SW480 (cell line): ENCODE data around the gene MOB1B.

Experiments used
- DNase-seq: peaks from one replicate; pipeline ENCODE4 v3.0.0-alpha.2; 2016; ENCODE audit warnings: low spot score

MOB1B gene

DNA sequence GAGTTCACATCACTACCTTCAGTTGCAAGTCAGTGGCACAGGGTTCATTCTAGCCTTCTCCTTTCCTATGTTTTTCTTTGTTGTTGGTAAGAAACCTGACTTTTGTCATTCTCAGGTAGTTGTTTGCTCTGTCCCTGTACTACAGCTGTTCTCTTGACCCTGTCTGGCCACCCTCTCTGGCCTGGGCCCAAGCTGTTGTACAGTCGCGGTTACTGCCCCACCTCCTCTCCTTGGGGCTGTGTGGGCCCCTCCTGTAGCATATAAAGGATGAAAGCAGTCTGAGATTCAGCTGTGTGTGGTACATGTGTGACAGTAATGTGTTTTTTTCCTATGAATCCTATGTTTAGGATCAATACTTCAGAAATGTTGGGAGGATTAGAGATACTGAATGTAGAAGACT lies 12.5 kb downstream of the MOB1B start:
- DNase-seq, result no peak

DNA sequence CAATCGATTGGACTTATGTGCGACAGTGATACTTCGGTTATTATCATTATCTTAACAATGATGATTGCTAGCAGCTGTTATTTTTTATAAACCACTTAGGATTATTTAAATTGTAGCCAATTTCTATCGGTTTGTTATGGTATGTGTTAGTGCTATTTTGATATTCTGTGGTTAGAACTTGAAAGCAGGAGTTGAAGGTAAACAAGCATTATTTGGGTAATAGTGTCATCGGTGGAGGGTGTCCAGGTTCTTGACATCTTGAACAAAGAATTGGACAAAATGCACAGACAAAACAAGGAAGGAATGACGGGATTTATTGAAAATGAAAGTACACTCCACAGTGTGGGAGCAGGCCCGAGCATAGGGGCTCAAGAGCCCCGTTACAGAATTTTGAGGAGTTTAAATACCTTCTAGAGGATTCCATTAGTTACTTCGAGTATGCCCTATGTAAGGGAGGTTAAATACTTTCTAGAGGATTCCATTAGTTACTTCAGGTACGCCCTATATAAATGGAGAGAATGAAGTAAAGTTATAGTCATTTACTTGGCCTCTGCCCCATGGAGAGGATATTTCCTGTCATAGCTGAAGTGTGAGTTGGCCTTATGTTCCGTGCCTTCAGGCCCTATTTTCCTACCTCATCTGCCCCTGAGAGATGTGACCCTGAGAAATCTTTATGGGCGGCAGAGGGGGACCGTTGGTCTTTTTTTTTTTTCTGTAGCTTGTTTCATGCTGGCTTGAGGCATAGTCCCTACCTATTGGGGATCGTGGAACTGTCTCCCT lies 13.1 kb downstream of the MOB1B start:
- DNase-seq, result no peak

- no peak for DNase-seq
Observed at GRCh38 chr4:70915874-70916559, 13.8 kb downstream of the MOB1B start.

GRCh38 chr4:70920592-70920991 lies 18.4 kb downstream of the MOB1B start:
- no peak for DNase-seq

DNA sequence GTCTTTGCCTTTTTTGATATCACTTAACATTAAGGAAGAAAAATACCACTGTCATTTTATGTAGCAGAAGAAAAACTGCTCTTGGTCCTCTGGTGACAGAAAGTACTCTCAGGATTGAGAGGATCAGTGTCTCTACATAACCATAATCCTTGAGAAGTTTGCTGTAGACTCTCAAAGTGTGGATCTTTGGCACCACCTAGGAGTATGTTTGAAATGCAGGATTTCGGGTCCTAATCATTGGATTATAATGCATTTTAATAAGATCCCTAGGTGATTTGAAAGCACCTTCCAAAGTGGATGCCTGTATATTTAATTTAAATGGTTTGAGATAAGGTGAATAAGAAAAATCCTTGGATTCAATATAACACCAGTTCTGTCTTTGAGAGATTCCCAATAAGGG lies 23.2 kb downstream of the MOB1B start:
- DNase-seq, result no peak

DNA sequence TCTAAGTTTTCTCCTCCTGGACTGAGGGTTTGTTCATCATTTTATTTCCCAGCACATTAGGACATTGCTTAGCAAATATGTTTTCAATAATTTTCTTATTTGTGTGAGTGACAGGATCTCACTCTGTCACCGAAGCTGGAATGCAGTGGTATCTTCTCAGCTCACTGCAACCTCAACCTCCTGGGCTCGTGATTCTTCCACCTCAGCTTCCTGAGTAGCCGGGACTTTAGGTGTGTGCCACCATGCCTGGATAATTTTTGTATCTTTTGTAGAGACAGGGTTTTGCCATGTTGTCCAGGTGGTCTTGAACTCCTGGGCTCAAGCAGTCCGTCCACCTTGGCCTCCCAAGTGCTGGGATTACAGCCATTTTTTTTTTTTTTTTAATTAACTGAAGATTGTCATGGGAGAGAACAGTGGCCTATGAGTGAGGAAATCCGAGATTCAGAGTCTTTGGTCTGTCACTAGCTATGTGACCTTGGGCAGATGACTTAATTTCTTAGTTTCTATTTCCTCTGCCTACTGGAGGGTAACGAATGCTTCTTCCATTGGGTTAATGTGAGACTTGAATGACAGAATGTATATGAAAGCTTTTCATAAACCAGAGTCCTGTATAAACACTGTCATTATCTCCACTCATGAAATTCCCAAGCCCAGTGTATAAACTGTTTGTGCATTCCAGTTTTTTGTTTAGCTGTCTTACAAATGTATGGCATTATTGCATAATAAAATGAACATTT lies 23.9 kb downstream of the MOB1B start:
- no peak for DNase-seq

DNA sequence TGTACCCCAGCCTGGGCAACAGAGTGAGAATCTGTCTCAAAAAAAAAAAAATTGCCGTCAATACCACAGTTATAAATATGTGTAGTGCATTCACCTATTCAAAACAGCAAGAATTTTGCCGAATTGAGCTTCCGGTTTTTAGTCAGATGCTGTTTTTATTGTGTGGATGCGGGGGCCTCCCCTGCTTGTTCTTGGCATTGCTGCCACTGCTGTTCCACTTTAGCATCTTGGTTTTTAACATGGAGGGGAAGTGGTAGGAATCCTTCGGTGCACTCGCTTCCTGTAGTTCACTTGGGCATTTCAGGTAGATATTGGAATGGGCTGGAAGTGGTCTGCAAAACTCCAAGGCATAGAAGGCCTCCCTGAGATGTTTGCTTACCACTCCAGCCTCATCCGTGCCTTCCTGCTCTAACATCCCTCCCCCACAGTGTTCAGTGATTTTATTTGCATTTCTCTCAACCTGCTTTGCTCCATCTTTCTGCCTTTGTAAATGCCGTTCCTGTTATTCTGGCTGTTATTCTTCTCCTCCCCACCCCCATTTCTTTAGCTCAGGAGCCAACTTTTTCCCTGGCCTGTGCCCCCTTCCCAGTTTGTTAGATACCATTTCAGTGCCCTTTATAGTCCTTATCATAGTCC lies 25.5 kb downstream of the MOB1B start:
- no peak for DNase-seq

- DNase-seq, result no peak
Observed at GRCh38 chr4:70930530-70931256, 28.5 kb downstream of the MOB1B start.

DNA sequence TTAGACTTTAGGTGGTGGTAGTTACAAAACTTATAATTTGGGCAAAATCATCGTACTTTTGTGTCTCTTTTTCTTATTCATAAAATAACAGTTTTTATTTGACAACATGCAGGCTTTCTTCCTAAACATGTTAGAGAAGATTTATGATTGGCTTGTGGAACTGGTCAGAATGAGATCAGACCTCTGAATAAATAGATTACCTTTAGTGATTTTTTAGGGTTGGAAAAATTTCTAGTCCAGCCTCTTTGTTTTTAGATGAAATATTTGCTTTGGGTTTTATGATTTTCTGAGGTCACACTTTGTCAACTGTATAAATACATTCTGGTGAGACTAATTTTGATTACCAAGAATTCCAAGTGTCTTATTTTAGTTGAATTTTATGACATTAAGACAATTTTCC lies 29.2 kb downstream of the MOB1B start:
- no peak for DNase-seq

- no peak for DNase-seq
Observed at GRCh38 chr4:70932984-70933383, 30.8 kb downstream of the MOB1B start.

DNA sequence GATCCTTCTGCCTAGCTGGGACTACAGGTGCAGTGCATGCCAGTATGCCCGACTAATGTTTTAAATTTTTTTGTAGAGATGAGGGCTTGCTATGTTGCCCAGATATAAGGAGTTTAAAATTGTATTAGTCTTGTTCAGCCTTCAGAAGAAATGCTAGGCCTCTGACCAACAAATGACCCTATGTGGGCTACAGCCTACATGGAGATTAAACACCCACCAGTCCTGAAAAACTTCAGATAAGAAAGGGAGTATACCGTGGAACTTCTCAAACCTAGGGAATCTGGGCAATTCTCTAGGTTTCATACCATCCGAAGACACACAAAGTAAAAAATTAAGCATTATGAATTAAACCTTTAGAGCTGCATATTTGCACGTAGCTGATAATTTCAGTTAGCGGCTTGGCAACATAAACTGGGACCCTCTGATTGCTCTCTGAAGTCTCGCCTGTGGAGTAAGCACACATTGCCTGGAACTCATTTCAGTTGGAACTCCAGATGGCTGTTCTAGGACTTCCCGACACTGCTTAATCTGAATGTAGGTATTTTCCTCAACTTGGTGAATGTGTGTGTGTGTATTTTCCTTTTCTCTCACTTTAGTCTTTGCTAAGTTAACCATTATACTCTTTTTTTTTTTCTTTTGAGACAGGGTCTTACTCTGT lies 33.0 kb downstream of the MOB1B start:
- DNase-seq, result no peak

- peak; percentile 2 for DNase-seq
Observed at GRCh38 chr4:70936200-70936787, 34.1 kb downstream of the MOB1B start.

- DNase-seq, result no peak
Observed at GRCh38 chr4:70938086-70938485, 35.9 kb downstream of the MOB1B start.

DNA sequence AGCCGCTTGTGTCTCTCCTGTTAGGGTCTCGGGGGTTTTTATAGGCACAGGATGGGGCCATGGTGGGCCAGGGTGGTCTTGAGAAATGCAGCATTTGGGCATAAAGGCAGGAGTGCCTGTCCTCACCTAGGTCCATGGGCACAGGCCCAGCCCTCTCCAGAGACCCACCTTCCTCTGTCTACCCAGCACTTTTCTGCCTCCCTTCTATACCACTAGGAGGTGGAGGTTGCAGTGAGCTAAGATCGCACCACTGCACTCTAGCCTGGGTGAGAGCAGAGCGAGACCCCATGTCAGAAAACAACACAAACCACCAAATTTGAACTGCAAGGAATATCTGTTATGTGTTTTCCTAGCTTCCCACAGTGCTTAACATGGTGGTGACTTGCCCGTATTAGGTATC lies 38.0 kb downstream of the MOB1B start:
- DNase-seq, result no peak

- DNase-seq, result no peak
Observed at GRCh38 chr4:70943114-70943513, 40.9 kb downstream of the MOB1B start.

DNA sequence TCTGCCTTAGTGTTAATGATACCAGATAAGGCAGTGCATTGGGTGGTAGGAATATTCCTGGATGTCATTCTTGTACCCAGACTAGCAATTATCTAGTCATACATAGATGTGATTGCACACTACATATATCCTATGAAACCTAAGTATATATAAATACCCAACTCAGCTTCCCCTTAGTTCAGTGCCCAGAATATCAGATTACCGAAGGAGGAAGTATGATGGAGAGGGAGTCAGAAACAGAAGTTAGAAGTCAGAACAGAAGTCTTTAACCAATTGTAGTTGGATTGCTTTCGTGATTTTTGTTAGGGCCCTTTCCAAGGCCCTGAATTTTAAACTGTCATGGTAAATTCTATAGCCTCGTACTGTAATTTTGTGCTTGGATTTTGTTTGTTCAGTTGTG lies 42.9 kb downstream of the MOB1B start:
- no peak for DNase-seq

- DNase-seq, result no peak
Observed at GRCh38 chr4:70945452-70946055, 43.4 kb downstream of the MOB1B start.

- DNase-seq, result no peak
Observed at GRCh38 chr4:70946939-70947338, 44.8 kb downstream of the MOB1B start.

DNA sequence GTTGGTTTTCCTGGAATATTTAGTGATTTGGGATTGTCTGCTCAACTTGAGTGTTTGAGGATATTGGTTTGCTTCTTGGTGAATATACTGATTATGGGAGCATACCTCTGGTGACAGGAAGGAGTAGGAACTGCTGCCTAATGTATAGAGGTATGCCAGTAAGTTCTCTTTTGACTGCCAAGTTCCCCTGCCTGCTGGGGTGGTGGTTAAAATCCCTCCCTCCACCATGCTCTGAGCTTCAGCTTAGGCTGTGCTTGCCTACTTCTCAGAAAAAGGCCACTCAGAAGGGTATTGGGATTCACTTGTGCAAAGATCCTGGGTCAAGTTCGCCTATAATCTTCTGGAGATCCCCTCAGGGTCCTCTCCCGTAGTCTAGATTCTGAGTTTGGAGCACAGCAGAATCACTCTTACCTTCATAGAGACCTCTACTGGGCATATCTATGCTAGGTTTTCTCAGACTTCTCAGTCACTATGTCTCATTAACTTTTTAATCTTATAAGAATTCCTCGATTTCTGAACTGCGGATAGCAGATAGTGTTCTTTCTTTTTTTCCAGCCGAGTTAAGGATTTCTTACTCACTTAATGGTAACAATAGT lies 46.6 kb downstream of the MOB1B start:
- no peak for DNase-seq

DNA sequence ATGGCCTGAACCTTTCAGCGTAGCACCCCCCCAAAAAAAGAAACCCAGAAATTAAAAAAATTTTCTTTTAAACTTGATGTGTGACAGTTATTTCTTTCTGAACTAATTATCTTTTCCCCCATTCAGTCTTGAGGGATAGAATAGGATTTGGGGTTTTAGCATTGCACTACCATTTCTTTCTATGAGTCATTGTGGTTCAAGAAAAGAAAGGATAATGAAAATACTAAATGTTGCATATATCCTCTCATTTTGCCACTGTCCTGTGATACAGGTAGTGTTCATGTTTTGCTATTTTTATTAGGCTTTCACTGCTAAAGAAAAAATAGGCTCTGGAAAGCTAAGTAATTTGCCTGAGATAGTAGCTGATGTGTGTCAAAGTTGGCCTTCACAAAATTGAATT lies 51.9 kb downstream of the MOB1B start:
- no peak for DNase-seq
